ENCODE results near the gene RBM4B. TPM values are rescaled to one million over a fixed set of nuclear protein-coding genes. Genes with fewer than 3 reads are reported as not detected.

The RBM4B gene
- total RNA-seq: 13.1 and 32.1 TPM in 2 replicates

GRCh38 chr11:66677599-66678375 lies at the start of gene RBM4B:
Gene RBM4B (minus strand): TSS chr11:66677887. CDS start chr11:66677079, 808 bp downstream.

GRCh38 chr11:66638177-66639065 lies 39.3 kb downstream of the RBM4B start, which contains the start of gene RBM4:
Gene RBM4 (plus strand): TSS chr11:66638703. CDS start chr11:66639712, 1,009 bp downstream.

GRCh38 chr11:66616379-66617154 lies 61.1 kb downstream of the RBM4B start, which contains the start of gene RBM14:
Gene RBM14 (plus strand): TSS chr11:66616630. CDS start chr11:66616721, 91 bp downstream.

Other genes starting within 250 kb of the RBM4B start
- gene MRPL11, start 239.0 kb downstream of the RBM4B start, total RNA-seq: 34.9 and 46.1 TPM in 2 replicates
- gene PELI3, start 211.0 kb downstream of the RBM4B start, total RNA-seq: 2.4 and 5.7 TPM in 2 replicates
- 52.9 and 65.8 TPM in 2 replicates for gene DPP3, start 197.5 kb downstream of the RBM4B start, total RNA-seq
- gene BBS1, start 167.3 kb downstream of the RBM4B start, total RNA-seq: 12.5 and 26.4 TPM in 2 replicates
- 8.9 and 17.6 TPM in 2 replicates for gene ZDHHC24, start 131.8 kb downstream of the RBM4B start, total RNA-seq
- under 0.01 and 0.06 TPM in 2 replicates for gene ACTN3, start 131.0 kb downstream of the RBM4B start, total RNA-seq
- gene CTSF, start 109.3 kb downstream of the RBM4B start, total RNA-seq: 16.7 and 31.8 TPM in 2 replicates
- under 0.01 and 0.13 TPM in 2 replicates for gene CCDC87, start 84.8 kb downstream of the RBM4B start, total RNA-seq
- gene CCS, start 84.7 kb downstream of the RBM4B start, total RNA-seq: 28.1 and 29.3 TPM in 2 replicates
- 19.6 and 34.4 TPM in 2 replicates for gene RBM14, start 61.3 kb downstream of the RBM4B start, total RNA-seq
- 102 and 182 TPM in 2 replicates for gene RBM4, start 39.2 kb downstream of the RBM4B start, total RNA-seq
- 14.4 and 48.3 TPM in 2 replicates for gene SPTBN2, start 51.3 kb upstream of the RBM4B start, total RNA-seq
- 13.1 and 16.9 TPM in 2 replicates for gene RCE1, start 165.6 kb upstream of the RBM4B start, total RNA-seq
- gene LRFN4, start 179.2 kb upstream of the RBM4B start, total RNA-seq: 12.8 and 16.3 TPM in 2 replicates